ENCODE data around the gene CFAP61.

DNA sequence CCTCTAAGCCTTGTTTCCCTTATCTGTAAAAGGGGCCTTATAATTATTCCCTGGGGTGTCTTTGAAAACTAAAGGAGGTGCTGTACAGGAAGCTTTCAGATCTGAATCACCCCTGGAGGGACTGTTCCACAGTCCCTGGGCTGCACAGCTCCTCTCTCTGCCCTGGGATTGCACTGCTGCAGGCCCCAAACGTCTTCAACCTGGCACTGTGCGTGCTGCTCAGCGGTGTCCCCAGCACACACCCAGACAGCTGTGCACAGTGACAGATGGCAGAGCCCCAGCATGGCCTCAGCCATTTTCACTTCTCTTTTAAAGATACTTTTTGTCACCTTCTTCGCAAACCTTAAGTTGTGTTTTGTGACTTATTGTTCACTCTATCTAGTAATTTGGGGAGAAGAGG lies 264.9 kb downstream of the CFAP61 start:
- TF ChIP-seq, protein P1, sequence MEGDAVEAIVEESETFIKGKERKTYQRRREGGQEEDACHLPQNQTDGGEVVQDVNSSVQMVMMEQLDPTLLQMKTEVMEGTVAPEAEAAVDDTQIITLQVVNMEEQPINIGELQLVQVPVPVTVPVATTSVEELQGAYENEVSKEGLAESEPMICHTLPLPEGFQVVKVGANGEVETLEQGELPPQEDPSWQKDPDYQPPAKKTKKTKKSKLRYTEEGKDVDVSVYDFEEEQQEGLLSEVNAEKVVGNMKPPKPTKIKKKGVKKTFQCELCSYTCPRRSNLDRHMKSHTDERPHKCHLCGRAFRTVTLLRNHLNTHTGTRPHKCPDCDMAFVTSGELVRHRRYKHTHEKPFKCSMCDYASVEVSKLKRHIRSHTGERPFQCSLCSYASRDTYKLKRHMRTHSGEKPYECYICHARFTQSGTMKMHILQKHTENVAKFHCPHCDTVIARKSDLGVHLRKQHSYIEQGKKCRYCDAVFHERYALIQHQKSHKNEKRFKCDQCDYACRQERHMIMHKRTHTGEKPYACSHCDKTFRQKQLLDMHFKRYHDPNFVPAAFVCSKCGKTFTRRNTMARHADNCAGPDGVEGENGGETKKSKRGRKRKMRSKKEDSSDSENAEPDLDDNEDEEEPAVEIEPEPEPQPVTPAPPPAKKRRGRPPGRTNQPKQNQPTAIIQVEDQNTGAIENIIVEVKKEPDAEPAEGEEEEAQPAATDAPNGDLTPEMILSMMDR (conservative IDR thresholded peaks at IDR 0.05; ENCODE audit: low read depth, low read length) = no peak
- no peak for TF ChIP-seq EZH2 (IDR thresholded peaks at IDR 0.05; ENCODE audit: low read length, unreplicated experiment)
- no peak for TF ChIP-seq EZH2phosphoT487 (IDR thresholded peaks at IDR 0.05; ENCODE audit: borderline replicate concordance, low read length)
